ENCODE results near the gene PCDHB14.

GRCh38 chr5:141199359-141200235 is 23.5 kb upstream of the PCDHB14 start, which contains the start of gene PCDHB11:
- TF ChIP-seq ERG (CRISPR knock-in tag; IDR thresholded peaks at IDR 0.05) (no peak), ZNF416 (CRISPR knock-in tag; IDR thresholded peaks at IDR 0.05) (no peak), ZNF232 (CRISPR knock-in tag; IDR thresholded peaks at IDR 0.05) (no peak)

Measured in WTC11 (cell line).